Breast epithelium (tissue), 4 donors: ENCODE results near the gene NELL1. TPM values are rescaled to one million over a fixed set of nuclear protein-coding genes. Genes with fewer than 3 reads are reported as not detected.

ENCODE experiments used
- DNase-seq, 2 donors: peaks; one replicate each; pipeline ENCODE4 v3.0.0-alpha.2; 2019; ENCODE audit warnings: low spot score in 2 of 2
- H3K27ac ChIP-seq, 2 donors: fragments of 200-600 bp; sonication (generic) in 1 of 2; one replicate each; pipeline ENCODE4 v1.5.1; 2016 to 2019; ENCODE audit warnings: mild to moderate bottlenecking in 1 of 2
- H3K27me3 ChIP-seq, 2 donors: fragments of 200-600 bp; sonication (generic) in 1 of 2; one replicate each; pipeline versions ENCODE4 v1.5.1 to v1.6.0; 2017 to 2019; ENCODE audit warnings: control low read depth in 1 of 2, mild to moderate bottlenecking in 1 of 2
- H3K36me3 ChIP-seq: fragments of 200-600 bp; one replicate; pipeline ENCODE4 v1.5.1; 2019
- H3K4me1 ChIP-seq, 2 donors: fragments of 200-600 bp; sonication (generic); one replicate each; pipeline ENCODE4 v1.5.1; 2016 to 2019; ENCODE audit warnings: control low read depth in 1 of 2
- H3K4me3 ChIP-seq, 3 donors: fragments of 200-600 bp; sonication (generic); 1 replicate in 2 of 3; 2 replicates in 1 of 3; pipeline ENCODE4 v1.5.1; 2016 to 2019; ENCODE audit warnings: mild to moderate bottlenecking in 3 of 3, moderate library complexity in 2 of 3
- H3K9me3 ChIP-seq, 2 donors: fragments of 200-600 bp; sonication (generic) in 1 of 2; one replicate each; pipeline ENCODE4 v1.5.1; 2016 to 2019; ENCODE audit warnings: control low read depth in 1 of 2
- CTCF ChIP-seq, 3 donors: fragments of 450-650 bp; IDR thresholded peaks; one replicate each; pipeline ENCODE4 v1.5.1; 2016 to 2017; ENCODE audit warnings: antibody characterized with exemption in 3 of 3, mild to moderate bottlenecking in 3 of 3, moderate library complexity in 3 of 3
- POLR2A ChIP-seq: fragments of 450-650 bp; IDR thresholded peaks from one replicate; pipeline ENCODE4 v1.6.1; 2016; ENCODE audit warnings: antibody characterized with exemption, mild to moderate bottlenecking, moderate library complexity
- POLR2AphosphoS5 ChIP-seq, 3 donors: sonication (generic); formaldehyde crosslinking; IDR thresholded peaks; one replicate each; pipeline ENCODE4 v1.6.1; 2017; ENCODE audit warnings: antibody characterized with exemption in 3 of 3
- intact Hi-C: fragments of 100-400 bp; cut with DNase I; formaldehyde crosslinking; loops from one replicate; pipeline ENCODE4 v1.15.1; 2023; ENCODE audit warnings: low total_unique reads
- total RNA-seq, 3 donors: library from RNA; depleted of rRNA; stranded (reverse); fragments of >200 nt; gene quantifications; one replicate each; pipeline ENCODE4 v1.1.0, GENCODE V29; 2016

NELL1 gene
- total RNA-seq, 3 donors from 2014 or later = 0.15 TPM; not detected in 2

GRCh38 chr11:21180182-21180581, 510.8 kb downstream of the NELL1 start:
- H3K4me3 ChIP-seq = no peak overlapping the region
- no peak for DNase-seq
- intact Hi-C loops = no loop called here
- no peak overlapping the region for H3K27ac ChIP-seq
- H3K27me3 ChIP-seq = no peaks in the 10 kb centered on the region
- TF ChIP-seq POLR2A (no peak), POLR2AphosphoS5 (IDR thresholded peaks at IDR 0.05) (no peak), CTCF (IDR thresholded peaks at IDR 0.05) (no peak)
- no peaks in the 10 kb centered on the region for H3K9me3 ChIP-seq
- H3K4me1 ChIP-seq = no peaks in the 10 kb centered on the region
- H3K36me3 ChIP-seq = no peaks in the 10 kb centered on the region

- intact Hi-C loops = no loop called here
- Histone ChIP-seq H3K4me1 (no peaks in the 10 kb centered on the region), H3K9me3 (no peaks in the 10 kb centered on the region), H3K36me3 (no peaks in the 10 kb centered on the region), H3K27me3 (no peaks in the 10 kb centered on the region), H3K4me3 (no peak overlapping the region), H3K27ac (no peak overlapping the region)
- DNase-seq = no peak
- TF ChIP-seq POLR2AphosphoS5 (IDR thresholded peaks at IDR 0.05) (no peak), POLR2A (no peak), CTCF (IDR thresholded peaks at IDR 0.05) (no peak)
These were observed 516.6 kb downstream of the NELL1 start for GRCh38 chr11:21185959-21186358.

DNA sequence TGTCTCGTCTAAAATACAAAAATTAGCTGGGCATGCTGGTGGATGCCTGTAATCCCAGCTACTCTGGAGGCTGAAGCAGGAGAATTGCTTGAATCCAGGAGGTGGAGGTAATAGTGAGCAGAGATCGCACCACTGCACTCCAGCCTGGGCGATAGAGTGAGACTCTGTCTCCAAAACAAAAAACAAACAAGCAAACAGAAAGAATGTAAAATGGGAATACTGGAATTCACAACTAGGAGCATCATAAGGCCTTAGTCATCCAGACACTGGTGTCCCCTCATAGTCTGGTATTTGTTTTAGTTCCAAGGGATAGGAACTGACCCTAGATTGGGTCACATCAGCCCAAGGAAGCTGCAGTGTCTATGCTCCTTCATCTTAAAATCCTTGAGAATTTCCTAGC, 520.8 kb downstream of the NELL1 start:
- no peaks in the 10 kb centered on the region for H3K36me3 ChIP-seq
- H3K4me3 ChIP-seq = no peak overlapping the region
- no peaks in the 10 kb centered on the region for H3K4me1 ChIP-seq
- no peak overlapping the region for H3K27ac ChIP-seq
- TF ChIP-seq POLR2A (no peak), POLR2AphosphoS5 (IDR thresholded peaks at IDR 0.05) (no peak), CTCF (IDR thresholded peaks at IDR 0.05) (no peak)
- intact Hi-C loops = no loop called here
- no peak for DNase-seq
- no peaks in the 10 kb centered on the region for H3K9me3 ChIP-seq
- H3K27me3 ChIP-seq = no peaks in the 10 kb centered on the region

DNA sequence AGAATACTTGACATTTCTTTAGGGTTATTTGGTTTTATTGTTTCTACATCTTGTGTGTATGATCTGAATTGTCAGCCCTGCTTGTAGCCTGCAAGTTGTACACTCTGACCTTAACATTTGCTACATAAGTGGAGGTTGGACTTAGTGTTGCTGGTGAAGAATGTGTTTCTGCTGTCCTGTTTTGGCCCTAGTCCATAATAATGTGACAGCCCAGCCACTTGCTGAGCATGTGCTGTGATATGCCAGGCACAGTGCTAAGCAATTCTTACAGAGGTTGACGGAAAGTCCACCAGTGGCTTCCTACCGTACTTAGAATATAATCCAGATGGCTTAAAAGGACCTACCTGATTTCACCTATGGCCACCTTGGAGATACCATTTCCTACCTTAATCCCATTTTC, 526.6 kb downstream of the NELL1 start:
- no peaks in the 10 kb centered on the region for H3K36me3 ChIP-seq
- no peaks in the 10 kb centered on the region for H3K27me3 ChIP-seq
- no peak overlapping the region for H3K4me3 ChIP-seq
- no peaks in the 10 kb centered on the region for H3K9me3 ChIP-seq
- no peak for DNase-seq
- H3K4me1 ChIP-seq = no peaks in the 10 kb centered on the region
- no peak overlapping the region for H3K27ac ChIP-seq
- intact Hi-C loops = no loop called here
- no peak for TF ChIP-seq POLR2A
- no peak for TF ChIP-seq CTCF (IDR thresholded peaks at IDR 0.05)
- TF ChIP-seq POLR2AphosphoS5 (IDR thresholded peaks at IDR 0.05) = no peak

DNA sequence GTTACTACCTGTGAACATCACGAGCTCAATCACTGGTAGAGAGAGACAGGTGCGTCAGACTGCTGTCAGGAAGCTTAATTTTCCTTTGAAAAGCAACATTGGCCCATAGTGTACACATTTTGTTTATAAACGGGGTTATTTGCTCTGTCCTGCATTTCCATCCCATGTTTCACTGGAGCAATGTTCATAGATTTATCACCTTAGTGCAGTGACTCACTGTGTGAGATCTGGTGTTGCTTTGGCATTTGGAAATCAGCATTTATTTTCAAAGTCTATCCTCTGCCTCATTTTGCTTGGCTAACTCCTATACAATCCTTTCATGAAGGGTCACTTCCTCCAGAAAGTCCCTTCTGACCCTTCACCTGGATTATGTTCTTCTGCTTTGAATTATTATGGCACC, 529.1 kb downstream of the NELL1 start:
- Histone ChIP-seq H3K4me1 (no peaks in the 10 kb centered on the region), H3K27ac (no peak overlapping the region), H3K4me3 (no peak overlapping the region), H3K36me3 (no peaks in the 10 kb centered on the region), H3K9me3 (peaks cover 0 to 4% of the 10 kb centered on the region in 2 donors), H3K27me3 (no peaks in the 10 kb centered on the region)
- intact Hi-C loops = no loop called here
- no peak for DNase-seq
- TF ChIP-seq CTCF (IDR thresholded peaks at IDR 0.05) (no peak), POLR2AphosphoS5 (IDR thresholded peaks at IDR 0.05) (no peak), POLR2A (no peak)
